Measurements from ENCODE around the gene FAM78A.

GRCh38 chr9:131260751-131261452 lies 15.4 kb downstream of the FAM78A start:
- TF ChIP-seq EP300 (IDR thresholded peaks at IDR 0.05) (no peak), CTCF (IDR thresholded peaks at IDR 0.05) (no peak)

Data from sigmoid colon (tissue), 4 donors.